Superior temporal gyrus (tissue), 1 donor: ENCODE measurements around the gene DBNL.

ENCODE experiments used
- DNase-seq: peaks from one replicate; pipeline ENCODE4 v3.0.0-alpha.2; 2016; ENCODE audit errors: extremely low spot score

The DBNL gene

DNA sequence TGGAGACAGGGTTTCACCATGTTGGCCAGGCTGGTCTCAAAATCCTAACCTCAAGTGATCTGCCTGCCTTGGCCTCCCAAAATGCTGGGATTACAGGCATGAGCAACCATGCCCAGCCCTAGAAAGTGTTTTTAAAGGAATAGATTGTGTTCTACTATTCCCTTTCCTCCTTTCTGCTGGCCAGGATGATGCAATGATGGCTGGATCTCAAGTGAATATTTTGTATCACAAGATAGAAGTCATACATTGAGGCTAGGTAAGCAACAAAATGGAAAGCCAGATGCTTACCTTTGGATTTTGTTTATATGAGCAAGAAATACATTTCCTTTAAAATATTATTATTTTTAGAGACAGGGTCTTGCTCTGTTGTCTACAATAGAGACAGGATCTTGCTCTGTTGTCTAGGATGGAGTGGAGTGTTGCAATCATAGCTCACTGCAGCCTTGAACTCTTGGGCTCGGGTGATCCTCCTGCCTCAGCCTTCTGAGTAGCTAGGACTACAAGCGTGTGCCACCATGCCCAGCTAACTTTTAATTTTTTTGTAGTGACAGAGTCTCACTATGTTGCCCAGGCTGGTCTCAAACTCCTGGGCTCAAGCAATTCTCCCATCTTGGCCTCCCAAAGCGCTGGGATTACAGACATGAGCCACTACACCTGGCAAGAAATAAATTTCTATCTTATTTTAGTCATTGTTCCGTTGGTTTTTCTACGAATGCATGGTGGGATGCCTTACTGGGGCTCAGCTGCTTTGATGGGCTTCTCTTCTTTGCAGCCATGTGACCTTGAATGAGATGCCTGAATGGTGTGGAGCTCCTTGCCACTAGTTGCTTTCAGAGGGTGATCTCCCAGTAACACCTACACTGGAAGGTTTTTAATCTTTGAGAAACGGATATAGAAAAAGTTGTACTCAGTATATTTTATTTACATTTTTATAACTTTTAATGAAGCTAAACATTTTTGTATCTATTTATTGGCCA is 53.9 kb downstream of the DBNL start:
- DNase-seq: no peak

GRCh38 chr7:44099669-44100068 is 55.2 kb downstream of the DBNL start:
- no peak for DNase-seq

- DNase-seq: no peak
Observed at GRCh38 chr7:44100458-44101302, 56.2 kb downstream of the DBNL start.

DNA sequence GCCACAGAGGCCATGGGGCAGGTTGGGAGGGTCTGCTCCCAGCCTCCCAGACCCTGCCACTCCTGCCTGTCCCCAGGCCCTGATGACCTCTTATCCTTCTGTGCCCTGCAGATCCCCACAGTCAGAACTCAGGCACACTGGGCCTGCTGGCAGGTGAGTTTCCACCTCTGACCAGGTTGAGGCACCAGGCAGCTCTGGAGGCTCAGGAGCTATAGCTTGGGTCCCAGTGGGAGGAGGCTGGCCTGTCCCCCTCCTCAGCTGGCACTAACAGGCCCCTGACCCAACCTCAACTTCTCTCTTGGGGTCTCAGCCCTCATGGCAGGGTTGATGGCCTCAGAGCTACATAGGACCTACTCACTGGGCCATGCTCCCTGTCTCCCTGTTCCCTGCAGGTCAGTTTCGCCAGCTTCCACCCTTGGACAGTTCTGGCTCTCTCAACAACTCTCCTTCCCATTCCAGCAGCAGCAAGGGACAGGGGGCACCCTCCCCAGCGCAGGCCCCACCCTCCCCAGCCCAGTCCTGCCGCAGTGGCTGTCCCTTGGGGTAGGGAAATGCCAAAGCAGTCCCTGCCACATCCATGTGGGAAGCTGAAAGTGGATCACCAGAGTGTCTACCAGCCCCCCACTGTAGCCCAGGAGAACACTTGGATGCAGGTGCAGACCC is 56.9 kb downstream of the DBNL start:
- no peak for DNase-seq

DNA sequence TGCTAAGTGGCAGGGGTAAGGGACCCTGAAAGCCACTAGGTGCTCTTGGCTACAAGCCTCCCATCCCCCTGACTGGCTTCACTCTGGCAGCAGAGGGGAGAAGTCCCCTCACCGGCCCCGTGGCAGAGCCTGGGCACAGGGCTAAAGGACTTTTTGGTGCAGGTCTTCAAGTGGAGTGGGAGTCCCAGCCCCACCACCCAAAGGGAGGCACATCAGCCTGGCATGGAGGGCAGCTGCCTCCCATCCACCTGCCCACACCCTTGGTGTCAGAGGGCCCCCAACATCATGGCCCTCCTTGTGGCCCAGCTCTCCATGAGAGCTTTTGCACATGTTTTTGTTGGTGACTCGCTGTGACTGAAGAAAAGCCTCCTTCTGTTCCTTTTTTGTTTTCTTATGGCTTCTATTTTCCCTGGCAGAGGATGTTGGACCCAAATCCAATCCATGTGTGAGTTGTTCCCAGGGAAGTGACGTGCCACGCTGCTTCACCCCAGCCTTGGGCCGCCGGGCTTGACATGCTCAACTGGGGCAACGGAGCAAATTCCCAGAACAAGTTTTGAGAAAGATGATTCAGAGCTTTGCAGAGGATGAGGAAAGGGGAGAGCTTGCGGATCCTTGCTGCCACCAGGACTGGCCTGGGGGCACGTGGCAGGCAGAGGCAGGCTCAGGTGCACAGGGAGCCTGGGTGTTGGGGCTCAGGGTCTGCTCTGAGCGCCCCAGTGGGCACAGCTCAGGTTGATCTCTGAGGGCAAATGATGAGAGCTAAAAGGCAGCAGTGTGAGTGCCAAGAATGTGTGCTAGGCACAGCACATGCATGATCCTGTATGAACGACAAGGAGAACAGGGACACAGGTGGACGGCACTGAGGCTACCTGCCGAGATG is 57.7 kb downstream of the DBNL start:
- no peak for DNase-seq

DNA sequence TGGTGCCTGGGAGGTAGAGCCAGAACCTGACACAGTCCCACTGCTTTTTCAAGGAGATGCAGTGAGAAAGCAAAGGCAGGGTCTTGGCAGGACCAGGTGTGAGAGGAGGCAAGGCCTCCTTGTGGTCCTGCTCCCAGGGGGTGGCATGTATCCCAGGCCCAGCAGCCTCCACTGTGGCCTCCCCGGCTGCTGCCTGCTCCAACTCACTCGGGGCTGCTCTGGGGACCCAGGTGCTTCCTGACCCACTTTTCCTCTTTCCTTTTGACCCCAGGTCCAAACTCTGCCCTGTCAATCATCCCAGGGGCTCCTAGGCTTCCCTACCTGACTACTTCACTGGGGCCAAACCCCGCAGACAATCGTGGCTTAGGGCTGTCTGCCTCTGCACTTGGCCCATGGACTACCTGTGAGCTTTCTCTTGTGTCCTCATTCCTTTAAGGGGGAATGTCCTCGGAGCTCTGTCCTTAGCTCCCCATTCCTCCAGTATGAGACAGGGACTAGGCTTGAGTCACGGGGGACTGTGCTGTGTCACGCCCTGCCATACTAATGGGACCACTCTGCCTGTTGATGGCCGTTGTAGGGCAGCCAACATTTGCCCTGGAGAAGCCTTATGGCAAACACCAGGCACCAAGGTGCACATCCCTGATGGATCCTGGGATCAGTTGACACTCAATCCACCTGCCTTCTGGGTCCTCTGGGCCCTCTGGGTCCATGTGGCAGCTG is 58.5 kb downstream of the DBNL start:
- no peak for DNase-seq

DNA sequence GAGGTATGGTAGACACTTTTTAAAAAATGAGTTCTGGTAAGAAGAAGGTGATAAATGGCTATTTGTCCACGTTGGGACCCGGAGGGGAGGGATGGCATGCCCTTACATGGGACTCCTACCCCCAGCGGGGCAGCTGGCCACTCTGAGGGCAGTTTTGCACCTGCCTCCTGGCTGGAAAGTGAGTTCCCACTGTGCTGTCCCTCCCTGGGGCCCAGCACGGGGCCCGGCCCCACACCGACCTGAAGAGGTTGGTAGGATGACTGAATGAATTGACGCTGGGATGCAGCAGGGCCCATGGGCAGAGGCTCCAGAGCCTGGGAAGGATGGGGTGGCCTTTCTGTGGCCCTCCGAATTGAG is 59.0 kb downstream of the DBNL start:
- DNase-seq: no peak

- no peak for DNase-seq
Observed at GRCh38 chr7:44103923-44104859, 59.7 kb downstream of the DBNL start, which contains the start of gene AEBP1. Gene AEBP1, plus strand, starts transcription at chr7:44104345. Its CDS starts 321 bp downstream, at chr7:44104666.

GRCh38 chr7:44104860-44105771 is 60.6 kb downstream of the DBNL start:
- DNase-seq: no peak

GRCh38 chr7:44105832-44106231 is 61.3 kb downstream of the DBNL start:
- no peak for DNase-seq

DNA sequence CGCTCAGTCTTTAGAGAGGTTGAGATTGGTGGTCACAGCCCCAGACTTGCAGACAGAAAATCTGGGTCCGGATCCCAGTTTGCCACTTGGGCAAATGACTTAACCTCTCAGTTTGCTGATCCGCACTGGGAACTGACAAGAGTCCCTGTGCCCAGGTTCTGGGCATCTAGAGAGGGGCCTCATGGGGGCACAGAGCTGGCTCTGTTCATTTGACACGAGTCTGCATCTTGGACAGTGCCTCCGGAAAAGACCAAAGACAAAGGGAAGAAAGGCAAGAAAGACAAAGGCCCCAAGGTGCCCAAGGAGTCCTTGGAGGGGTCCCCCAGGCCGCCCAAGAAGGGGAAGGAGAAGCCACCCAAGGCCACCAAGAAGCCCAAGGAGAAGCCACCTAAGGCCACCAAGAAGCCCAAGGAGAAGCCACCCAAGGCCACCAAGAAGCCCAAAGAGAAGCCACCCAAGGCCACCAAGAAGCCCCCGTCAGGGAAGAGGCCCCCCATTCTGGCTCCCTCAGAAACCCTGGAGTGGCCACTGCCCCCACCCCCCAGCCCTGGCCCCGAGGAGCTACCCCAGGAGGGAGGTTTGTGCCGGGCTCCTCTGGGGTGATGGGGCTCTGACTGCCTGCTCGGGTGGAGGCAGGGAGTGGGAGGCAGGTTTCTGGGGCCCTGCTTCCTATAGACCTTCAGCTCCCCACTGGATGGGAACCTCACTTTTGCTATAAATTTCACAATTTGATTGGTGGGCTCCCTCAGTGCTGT is 62.0 kb downstream of the DBNL start:
- DNase-seq: no peak

GRCh38 chr7:44107116-44107960 is 62.8 kb downstream of the DBNL start:
- no peak for DNase-seq

DNA sequence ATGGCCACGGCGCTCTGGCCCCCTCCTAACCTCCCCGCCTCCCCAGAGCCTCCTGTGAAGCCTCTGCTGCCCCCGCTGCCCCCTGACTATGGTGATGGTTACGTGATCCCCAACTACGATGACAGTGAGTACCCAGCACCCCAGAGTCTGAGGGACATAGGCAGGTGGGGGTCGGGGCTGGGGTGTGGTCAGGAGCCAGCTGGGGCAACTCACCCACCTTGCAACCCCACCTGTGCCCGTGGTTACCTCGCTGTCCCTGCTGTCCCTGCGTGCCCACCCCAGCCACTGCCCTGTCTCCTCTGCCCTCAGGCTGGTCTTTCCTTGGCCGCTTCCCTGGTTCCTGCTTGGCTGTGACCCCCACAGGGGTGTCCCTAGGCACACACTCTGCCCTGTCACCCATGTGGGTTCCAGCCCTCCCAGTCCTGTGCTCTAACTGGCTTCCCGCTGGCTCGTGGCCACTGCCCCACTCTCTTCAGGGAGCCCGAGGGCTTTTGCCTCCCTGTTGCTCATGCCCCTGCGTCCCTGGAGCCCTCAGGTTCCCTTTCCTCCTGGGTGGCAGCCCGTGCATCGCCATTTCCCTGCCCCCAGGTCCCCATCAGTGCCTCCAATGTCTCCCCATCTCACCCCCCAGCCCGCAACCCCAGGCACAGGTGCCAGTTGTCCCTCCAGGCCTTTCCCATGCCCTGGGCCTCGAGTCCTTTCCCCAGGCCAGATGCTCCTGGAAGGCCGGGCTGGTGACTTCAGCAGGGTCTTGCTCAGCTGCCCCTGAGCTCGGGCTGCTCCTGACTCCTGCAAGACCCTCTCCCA is 63.7 kb downstream of the DBNL start:
- no peak for DNase-seq

GRCh38 chr7:44108768-44109750 is 64.6 kb downstream of the DBNL start:
- no peak for DNase-seq
